WTC11 (cell line): ENCODE measurements around the gene FGFRL1.

ENCODE experiments used
- CBFB ChIP-seq: sonication (generic); formaldehyde crosslinking; IDR thresholded peaks from 2 replicates; pipeline ENCODE4 v1.8.1; 2022; ENCODE audit warnings: mild to moderate bottlenecking, low read depth, missing genetic modification reagents
- GABPB1 ChIP-seq: sonication (generic); formaldehyde crosslinking; IDR thresholded peaks from 2 replicates; pipeline ENCODE4 v1.8.1; 2023; ENCODE audit warnings: mild to moderate bottlenecking, missing genetic modification reagents
- JUN ChIP-seq: sonication (generic); formaldehyde crosslinking; IDR thresholded peaks from 2 replicates; pipeline ENCODE4 v1.8.0; 2023; ENCODE audit warnings: mild to moderate bottlenecking, missing genetic modification reagents
- NFE2L1 ChIP-seq: sonication (generic); formaldehyde crosslinking; IDR thresholded peaks from 2 replicates; pipeline ENCODE4 v1.8.1; 2023; ENCODE audit warnings: missing genetic modification reagents
- ZBTB21 ChIP-seq: sonication (generic); formaldehyde crosslinking; IDR thresholded peaks from 2 replicates; pipeline ENCODE4 v1.8.1; 2023; ENCODE audit warnings: mild to moderate bottlenecking, missing genetic modification reagents, borderline replicate concordance
- TF ChIP-seq, protein P1 (sequence below): sonication (generic); formaldehyde crosslinking; IDR thresholded peaks from 2 replicates; pipeline ENCODE4 v1.8.1; 2022; ENCODE audit warnings: mild to moderate bottlenecking, moderate library complexity, missing genetic modification reagents
- TF ChIP-seq, protein P2 (sequence below): fragments of 200-600 bp; IDR thresholded peaks from 2 replicates; pipeline ENCODE4 v1.8.0; 2022; ENCODE audit warnings: antibody characterized with exemption
- TF ChIP-seq, protein P3 (sequence below): fragments of 250-450 bp; sonication (Bioruptor Pico); IDR thresholded peaks from 2 replicates; pipeline ENCODE4 v1.9.0; 2021; ENCODE audit warnings: mild to moderate bottlenecking
- TF ChIP-seq, protein P4 (sequence below): sonication (generic); formaldehyde crosslinking; IDR thresholded peaks from 2 replicates; pipeline ENCODE4 v1.8.1; 2023; ENCODE audit warnings: mild to moderate bottlenecking, moderate library complexity, missing genetic modification reagents
- TF ChIP-seq, protein P5 (sequence below): fragments of 250-450 bp; sonication (Bioruptor Pico); conservative IDR thresholded peaks from 2 replicates; pipeline ENCODE4 v1.9.0; 2021; ENCODE audit warnings: mild to moderate bottlenecking
- TF ChIP-seq, protein P6 (sequence below): sonication (generic); formaldehyde crosslinking; IDR thresholded peaks from 2 replicates; pipeline ENCODE4 v1.8.0; 2022; ENCODE audit warnings: missing genetic modification reagents
- TF ChIP-seq, protein P7 (sequence below): sonication (generic); formaldehyde crosslinking; IDR thresholded peaks from 2 replicates; pipeline ENCODE4 v1.8.1; 2023; ENCODE audit warnings: mild to moderate bottlenecking, missing genetic modification reagents, moderate library complexity
- TF ChIP-seq, protein P8 (sequence below): sonication (generic); formaldehyde crosslinking; IDR thresholded peaks from 2 replicates; pipeline ENCODE4 v1.8.0; 2023; ENCODE audit warnings: missing genetic modification reagents
- TF ChIP-seq, protein P9 (sequence below): sonication (generic); formaldehyde crosslinking; IDR thresholded peaks from 2 replicates; pipeline ENCODE4 v1.8.0; 2022; ENCODE audit warnings: mild to moderate bottlenecking, missing genetic modification reagents

DNA sequence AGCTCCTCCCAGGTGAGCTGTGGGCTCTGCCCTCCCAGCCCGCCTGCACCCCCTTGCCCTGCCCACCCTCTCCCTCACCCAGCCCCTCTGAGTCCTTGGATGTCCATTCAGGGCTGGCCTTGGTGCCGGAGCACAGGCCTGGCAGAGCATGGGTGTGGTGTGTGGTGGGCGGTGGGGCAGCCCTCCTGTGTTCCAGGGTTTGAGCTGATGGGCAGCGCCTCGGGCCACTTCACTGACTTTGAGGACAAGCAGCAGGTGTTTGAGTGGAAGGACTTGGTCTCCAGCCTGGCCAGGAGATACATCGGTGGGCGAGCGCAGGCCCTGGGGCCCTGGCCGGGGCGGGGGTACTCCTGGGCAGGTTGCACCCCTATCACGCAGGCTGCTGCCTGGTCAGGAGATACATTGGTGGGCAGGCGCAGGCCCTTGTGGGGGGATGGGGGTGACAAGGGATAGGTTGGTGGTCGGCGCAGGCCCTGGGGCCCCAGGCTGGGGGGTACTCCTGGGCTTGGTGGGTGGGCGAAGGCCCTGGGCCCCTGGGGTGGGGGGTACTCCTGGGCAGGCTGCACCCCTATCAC is 10.7 kb upstream of the FGFRL1 start:
- TF ChIP-seq, protein P1, sequence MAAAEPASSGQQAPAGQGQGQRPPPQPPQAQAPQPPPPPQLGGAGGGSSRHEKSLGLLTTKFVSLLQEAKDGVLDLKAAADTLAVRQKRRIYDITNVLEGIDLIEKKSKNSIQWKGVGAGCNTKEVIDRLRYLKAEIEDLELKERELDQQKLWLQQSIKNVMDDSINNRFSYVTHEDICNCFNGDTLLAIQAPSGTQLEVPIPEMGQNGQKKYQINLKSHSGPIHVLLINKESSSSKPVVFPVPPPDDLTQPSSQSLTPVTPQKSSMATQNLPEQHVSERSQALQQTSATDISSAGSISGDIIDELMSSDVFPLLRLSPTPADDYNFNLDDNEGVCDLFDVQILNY (CRISPR knock-in tag): no peak
- TF ChIP-seq, protein P2, sequence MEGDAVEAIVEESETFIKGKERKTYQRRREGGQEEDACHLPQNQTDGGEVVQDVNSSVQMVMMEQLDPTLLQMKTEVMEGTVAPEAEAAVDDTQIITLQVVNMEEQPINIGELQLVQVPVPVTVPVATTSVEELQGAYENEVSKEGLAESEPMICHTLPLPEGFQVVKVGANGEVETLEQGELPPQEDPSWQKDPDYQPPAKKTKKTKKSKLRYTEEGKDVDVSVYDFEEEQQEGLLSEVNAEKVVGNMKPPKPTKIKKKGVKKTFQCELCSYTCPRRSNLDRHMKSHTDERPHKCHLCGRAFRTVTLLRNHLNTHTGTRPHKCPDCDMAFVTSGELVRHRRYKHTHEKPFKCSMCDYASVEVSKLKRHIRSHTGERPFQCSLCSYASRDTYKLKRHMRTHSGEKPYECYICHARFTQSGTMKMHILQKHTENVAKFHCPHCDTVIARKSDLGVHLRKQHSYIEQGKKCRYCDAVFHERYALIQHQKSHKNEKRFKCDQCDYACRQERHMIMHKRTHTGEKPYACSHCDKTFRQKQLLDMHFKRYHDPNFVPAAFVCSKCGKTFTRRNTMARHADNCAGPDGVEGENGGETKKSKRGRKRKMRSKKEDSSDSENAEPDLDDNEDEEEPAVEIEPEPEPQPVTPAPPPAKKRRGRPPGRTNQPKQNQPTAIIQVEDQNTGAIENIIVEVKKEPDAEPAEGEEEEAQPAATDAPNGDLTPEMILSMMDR: no peak
- TF ChIP-seq JUN (CRISPR knock-in tag) (no peak), NFE2L1 (CRISPR knock-in tag) (no peak), GABPB1 (CRISPR knock-in tag) (no peak), ZBTB21 (no peak), CBFB (CRISPR knock-in tag) (no peak)
- TF ChIP-seq, protein P3, sequence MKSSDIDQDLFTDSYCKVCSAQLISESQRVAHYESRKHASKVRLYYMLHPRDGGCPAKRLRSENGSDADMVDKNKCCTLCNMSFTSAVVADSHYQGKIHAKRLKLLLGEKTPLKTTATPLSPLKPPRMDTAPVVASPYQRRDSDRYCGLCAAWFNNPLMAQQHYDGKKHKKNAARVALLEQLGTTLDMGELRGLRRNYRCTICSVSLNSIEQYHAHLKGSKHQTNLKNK (CRISPR knock-in tag): no peak
- TF ChIP-seq, protein P4, sequence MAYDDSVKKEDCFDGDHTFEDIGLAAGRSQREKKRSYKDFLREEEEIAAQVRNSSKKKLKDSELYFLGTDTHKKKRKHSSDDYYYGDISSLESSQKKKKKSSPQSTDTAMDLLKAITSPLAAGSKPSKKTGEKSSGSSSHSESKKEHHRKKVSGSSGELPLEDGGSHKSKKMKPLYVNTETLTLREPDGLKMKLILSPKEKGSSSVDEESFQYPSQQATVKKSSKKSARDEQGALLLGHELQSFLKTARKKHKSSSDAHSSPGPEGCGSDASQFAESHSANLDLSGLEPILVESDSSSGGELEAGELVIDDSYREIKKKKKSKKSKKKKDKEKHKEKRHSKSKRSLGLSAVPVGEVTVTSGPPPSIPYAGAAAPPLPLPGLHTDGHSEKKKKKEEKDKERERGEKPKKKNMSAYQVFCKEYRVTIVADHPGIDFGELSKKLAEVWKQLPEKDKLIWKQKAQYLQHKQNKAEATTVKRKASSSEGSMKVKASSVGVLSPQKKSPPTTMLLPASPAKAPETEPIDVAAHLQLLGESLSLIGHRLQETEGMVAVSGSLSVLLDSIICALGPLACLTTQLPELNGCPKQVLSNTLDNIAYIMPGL (CRISPR knock-in tag): no peak
- TF ChIP-seq, protein P5, sequence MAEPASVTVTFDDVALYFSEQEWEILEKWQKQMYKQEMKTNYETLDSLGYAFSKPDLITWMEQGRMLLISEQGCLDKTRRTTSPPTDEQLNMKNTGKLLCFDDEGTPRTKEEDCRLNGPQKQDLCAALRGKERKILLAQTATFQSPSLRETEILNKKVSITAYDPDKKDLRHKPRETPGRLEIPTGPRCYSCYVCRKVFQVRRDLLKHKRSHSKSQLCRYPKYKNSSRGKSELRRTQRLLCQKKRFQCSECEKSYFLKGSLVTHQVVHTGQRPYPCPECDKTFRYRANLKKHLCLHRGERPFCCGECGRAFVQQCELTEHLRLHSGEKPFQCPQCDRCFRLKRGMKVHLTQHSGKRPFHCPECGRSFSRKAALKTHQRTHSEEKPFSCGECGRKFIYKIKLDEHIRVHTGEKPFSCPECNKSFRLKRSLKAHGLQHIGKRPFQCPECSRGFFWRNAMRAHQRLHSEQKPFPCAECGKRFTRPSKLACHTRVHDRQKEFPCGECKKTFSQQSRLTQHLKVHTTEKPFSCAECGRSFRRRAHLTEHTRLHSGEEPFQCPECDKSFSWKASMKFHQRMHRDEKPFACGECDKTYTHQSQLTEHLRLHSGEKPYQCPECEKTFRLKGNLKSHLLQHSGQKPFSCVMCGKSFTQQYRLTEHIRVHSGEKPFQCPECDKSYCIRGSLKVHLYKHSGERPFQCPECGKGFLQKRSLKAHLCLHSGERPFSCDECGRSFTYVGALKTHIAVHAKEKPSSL (CRISPR knock-in tag): no peak
- TF ChIP-seq, protein P6, sequence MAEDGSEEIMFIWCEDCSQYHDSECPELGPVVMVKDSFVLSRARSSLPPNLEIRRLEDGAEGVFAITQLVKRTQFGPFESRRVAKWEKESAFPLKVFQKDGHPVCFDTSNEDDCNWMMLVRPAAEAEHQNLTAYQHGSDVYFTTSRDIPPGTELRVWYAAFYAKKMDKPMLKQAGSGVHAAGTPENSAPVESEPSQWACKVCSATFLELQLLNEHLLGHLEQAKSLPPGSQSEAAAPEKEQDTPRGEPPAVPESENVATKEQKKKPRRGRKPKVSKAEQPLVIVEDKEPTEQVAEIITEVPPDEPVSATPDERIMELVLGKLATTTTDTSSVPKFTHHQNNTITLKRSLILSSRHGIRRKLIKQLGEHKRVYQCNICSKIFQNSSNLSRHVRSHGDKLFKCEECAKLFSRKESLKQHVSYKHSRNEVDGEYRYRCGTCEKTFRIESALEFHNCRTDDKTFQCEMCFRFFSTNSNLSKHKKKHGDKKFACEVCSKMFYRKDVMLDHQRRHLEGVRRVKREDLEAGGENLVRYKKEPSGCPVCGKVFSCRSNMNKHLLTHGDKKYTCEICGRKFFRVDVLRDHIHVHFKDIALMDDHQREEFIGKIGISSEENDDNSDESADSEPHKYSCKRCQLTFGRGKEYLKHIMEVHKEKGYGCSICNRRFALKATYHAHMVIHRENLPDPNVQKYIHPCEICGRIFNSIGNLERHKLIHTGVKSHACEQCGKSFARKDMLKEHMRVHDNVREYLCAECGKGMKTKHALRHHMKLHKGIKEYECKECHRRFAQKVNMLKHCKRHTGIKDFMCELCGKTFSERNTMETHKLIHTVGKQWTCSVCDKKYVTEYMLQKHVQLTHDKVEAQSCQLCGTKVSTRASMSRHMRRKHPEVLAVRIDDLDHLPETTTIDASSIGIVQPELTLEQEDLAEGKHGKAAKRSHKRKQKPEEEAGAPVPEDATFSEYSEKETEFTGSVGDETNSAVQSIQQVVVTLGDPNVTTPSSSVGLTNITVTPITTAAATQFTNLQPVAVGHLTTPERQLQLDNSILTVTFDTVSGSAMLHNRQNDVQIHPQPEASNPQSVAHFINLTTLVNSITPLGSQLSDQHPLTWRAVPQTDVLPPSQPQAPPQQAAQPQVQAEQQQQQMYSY: no peak
- TF ChIP-seq, protein P7, sequence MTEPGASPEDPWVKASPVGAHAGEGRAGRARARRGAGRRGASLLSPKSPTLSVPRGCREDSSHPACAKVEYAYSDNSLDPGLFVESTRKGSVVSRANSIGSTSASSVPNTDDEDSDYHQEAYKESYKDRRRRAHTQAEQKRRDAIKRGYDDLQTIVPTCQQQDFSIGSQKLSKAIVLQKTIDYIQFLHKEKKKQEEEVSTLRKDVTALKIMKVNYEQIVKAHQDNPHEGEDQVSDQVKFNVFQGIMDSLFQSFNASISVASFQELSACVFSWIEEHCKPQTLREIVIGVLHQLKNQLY (CRISPR knock-in tag): no peak
- TF ChIP-seq, protein P8, sequence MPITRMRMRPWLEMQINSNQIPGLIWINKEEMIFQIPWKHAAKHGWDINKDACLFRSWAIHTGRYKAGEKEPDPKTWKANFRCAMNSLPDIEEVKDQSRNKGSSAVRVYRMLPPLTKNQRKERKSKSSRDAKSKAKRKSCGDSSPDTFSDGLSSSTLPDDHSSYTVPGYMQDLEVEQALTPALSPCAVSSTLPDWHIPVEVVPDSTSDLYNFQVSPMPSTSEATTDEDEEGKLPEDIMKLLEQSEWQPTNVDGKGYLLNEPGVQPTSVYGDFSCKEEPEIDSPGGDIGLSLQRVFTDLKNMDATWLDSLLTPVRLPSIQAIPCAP: no peak
- TF ChIP-seq, protein P9, sequence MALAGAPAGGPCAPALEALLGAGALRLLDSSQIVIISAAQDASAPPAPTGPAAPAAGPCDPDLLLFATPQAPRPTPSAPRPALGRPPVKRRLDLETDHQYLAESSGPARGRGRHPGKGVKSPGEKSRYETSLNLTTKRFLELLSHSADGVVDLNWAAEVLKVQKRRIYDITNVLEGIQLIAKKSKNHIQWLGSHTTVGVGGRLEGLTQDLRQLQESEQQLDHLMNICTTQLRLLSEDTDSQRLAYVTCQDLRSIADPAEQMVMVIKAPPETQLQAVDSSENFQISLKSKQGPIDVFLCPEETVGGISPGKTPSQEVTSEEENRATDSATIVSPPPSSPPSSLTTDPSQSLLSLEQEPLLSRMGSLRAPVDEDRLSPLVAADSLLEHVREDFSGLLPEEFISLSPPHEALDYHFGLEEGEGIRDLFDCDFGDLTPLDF (CRISPR knock-in tag): no peak
